GM21390 (cell line): ENCODE measurements around the gene ATRN.
"Not testable (repeated sequence)": the region's sequence is repeated elsewhere in the genome, so short reads cannot be mapped to it uniquely, and the experiment has no call there.

Experiments used
- ATAC-seq: cut with Tn5 transposase; IDR thresholded peaks from one replicate; pipeline ENCODE4 v1.9.1; 2021; ENCODE audit not compliant: unreplicated experiment

The ATRN gene

GRCh38 chr20:3465301-3465700 lies 5.5 kb upstream of the ATRN start:
- ATAC-seq = no peak

GRCh38 chr20:3470208-3470626 lies 601 bp upstream of the ATRN start:
- ATAC-seq = no peak

- no peak for ATAC-seq
These were observed 691 bp downstream of the ATRN start for GRCh38 chr20:3471397-3472021.

- ATAC-seq = no peak
These were observed 1.3 kb downstream of the ATRN start for GRCh38 chr20:3472105-3472504.

GRCh38 chr20:3473324-3473723 lies 2.5 kb downstream of the ATRN start:
- ATAC-seq = no peak

- no peak for ATAC-seq
These were observed 3.1 kb downstream of the ATRN start for GRCh38 chr20:3473944-3474343.

GRCh38 chr20:3477003-3477860 lies 6.4 kb downstream of the ATRN start:
- not testable (repeated sequence) for ATAC-seq

- ATAC-seq = no peak
These were observed 7.2 kb downstream of the ATRN start for GRCh38 chr20:3477861-3478544.

GRCh38 chr20:3479025-3479424 lies 8.2 kb downstream of the ATRN start:
- no peak for ATAC-seq

GRCh38 chr20:3479759-3480615 lies 9.2 kb downstream of the ATRN start:
- ATAC-seq = no peak

GRCh38 chr20:3483309-3483708 lies 12.5 kb downstream of the ATRN start:
- ATAC-seq = no peak

GRCh38 chr20:3483784-3484183 lies 13.0 kb downstream of the ATRN start:
- ATAC-seq = no peak

GRCh38 chr20:3485913-3486312 lies 15.1 kb downstream of the ATRN start:
- no peak for ATAC-seq

- ATAC-seq = no peak
These were observed 16.0 kb downstream of the ATRN start for GRCh38 chr20:3486850-3487249.

GRCh38 chr20:3492669-3493068 lies 21.9 kb downstream of the ATRN start:
- ATAC-seq = no peak

- no peak for ATAC-seq
These were observed 23.4 kb downstream of the ATRN start for GRCh38 chr20:3494218-3494617.

- no peak for ATAC-seq
These were observed 32.1 kb downstream of the ATRN start for GRCh38 chr20:3502878-3503277.

- no peak for ATAC-seq
These were observed 34.3 kb downstream of the ATRN start for GRCh38 chr20:3505148-3505547.

GRCh38 chr20:3509064-3509463 lies 38.2 kb downstream of the ATRN start:
- no peak for ATAC-seq

GRCh38 chr20:3510110-3510509 lies 39.3 kb downstream of the ATRN start:
- no peak for ATAC-seq

- not testable (repeated sequence) for ATAC-seq
These were observed 41.4 kb downstream of the ATRN start for GRCh38 chr20:3512239-3512638.
